Trophoblast cell (in vitro differentiated cells and primary cell): ENCODE results near the gene RDH13.
A peak's percentile ranks its signal among the peaks of the same experiment; 100 is the strongest.

ENCODE experiments used
- DNase-seq, 2 donors: peaks; one replicate each; pipeline ENCODE4 v3.0.0-alpha.2; 2016
- H2AFZ ChIP-seq: 2 replicates; pipeline ENCODE4 v1.6.1; 2013; ENCODE audit warnings: low read length, moderate library complexity, mild to moderate bottlenecking; ENCODE audit not compliant: insufficient read depth, poor library complexity
- H2AK5ac ChIP-seq: 2 replicates; pipeline ENCODE4 v1.6.1; 2013; ENCODE audit warnings: mild to moderate bottlenecking, low read length
- H2BK120ac ChIP-seq: 2 replicates; pipeline ENCODE4 v1.6.1; 2013; ENCODE audit warnings: low read length, mild to moderate bottlenecking, moderate library complexity; ENCODE audit not compliant: insufficient read depth, poor library complexity
- H2BK12ac ChIP-seq: 2 replicates; pipeline ENCODE4 v1.6.1; 2013; ENCODE audit warnings: mild to moderate bottlenecking, low read length, moderate library complexity
- H2BK5ac ChIP-seq: 2 replicates; pipeline ENCODE4 v1.6.1; 2013; ENCODE audit warnings: low read length, low read depth, moderate library complexity, mild to moderate bottlenecking; ENCODE audit not compliant: poor library complexity
- H3K14ac ChIP-seq: 2 replicates; pipeline ENCODE4 v1.6.1; 2013; ENCODE audit warnings: mild to moderate bottlenecking, low read length
- H3K18ac ChIP-seq: 2 replicates; pipeline ENCODE4 v1.6.1; 2013; ENCODE audit warnings: mild to moderate bottlenecking, low read length
- H3K23ac ChIP-seq: 2 replicates; pipeline ENCODE4 v1.6.1; 2013; ENCODE audit warnings: low read length
- H3K27ac ChIP-seq: 2 replicates; pipeline ENCODE4 v1.5.1; 2013; ENCODE audit warnings: low read depth, mild to moderate bottlenecking, inconsistent platforms, low read length, moderate library complexity
- H3K27me3 ChIP-seq: 2 replicates; pipeline ENCODE4 v1.6.1; 2013; ENCODE audit warnings: inconsistent platforms, mild to moderate bottlenecking, low read length, moderate library complexity; ENCODE audit not compliant: insufficient read depth
- H3K36me3 ChIP-seq, 2 experiments: 1 replicate in 1 of 2; 2 replicates in 1 of 2; pipeline ENCODE4 v1.6.1; 2013; ENCODE audit warnings: low read length in 2 of 2, mild to moderate bottlenecking in 2 of 2, moderate library complexity in 1 of 2; ENCODE audit not compliant: insufficient read depth in 2 of 2, control insufficient read depth in 1 of 2
- H3K4ac ChIP-seq: 2 replicates; pipeline ENCODE4 v1.6.1; 2013; ENCODE audit warnings: low read depth, mild to moderate bottlenecking, low read length, moderate library complexity
- H3K4me1 ChIP-seq, 2 experiments: 1 replicate in 1 of 2; 2 replicates in 1 of 2; pipeline ENCODE4 v1.6.1; 2013; ENCODE audit warnings: low read length in 2 of 2, mild to moderate bottlenecking in 2 of 2, moderate library complexity in 1 of 2; ENCODE audit not compliant: insufficient read depth in 2 of 2, control insufficient read depth in 1 of 2
- H3K4me2 ChIP-seq: 2 replicates; pipeline ENCODE4 v1.6.1; 2013; ENCODE audit warnings: inconsistent platforms, mild to moderate bottlenecking, low read length, moderate library complexity
- H3K4me3 ChIP-seq: 2 replicates; pipeline ENCODE4 v1.5.1; 2013; ENCODE audit warnings: mild to moderate bottlenecking, low read depth, low read length, inconsistent platforms
- H3K79me1 ChIP-seq: one replicate; pipeline ENCODE4 v1.6.1; 2013; ENCODE audit warnings: low read length
- H3K79me2 ChIP-seq: 2 replicates; pipeline ENCODE4 v1.6.1; 2013; ENCODE audit warnings: low read length, mild to moderate bottlenecking; ENCODE audit not compliant: control insufficient read depth, insufficient read depth, poor library complexity
- H3K9ac ChIP-seq: 2 replicates; pipeline ENCODE4 v1.6.1; 2013; ENCODE audit warnings: mild to moderate bottlenecking, low read length
- H3K9me3 ChIP-seq: 2 replicates; pipeline ENCODE4 v1.6.1; 2013; ENCODE audit warnings: low read depth, mild to moderate bottlenecking, control low read depth, inconsistent platforms, low read length; ENCODE audit not compliant: insufficient read depth
- H4K12ac ChIP-seq: 2 replicates; pipeline ENCODE4 v1.6.1; 2013; ENCODE audit warnings: low read depth, mild to moderate bottlenecking, low read length, moderate library complexity
- H4K8ac ChIP-seq: 2 replicates; pipeline ENCODE4 v1.6.1; 2013; ENCODE audit warnings: low read depth, mild to moderate bottlenecking, low read length, moderate library complexity
- H4K91ac ChIP-seq: one replicate; pipeline ENCODE4 v1.6.1; 2013; ENCODE audit warnings: low read depth, mild to moderate bottlenecking, low read length, moderate library complexity
- WGBS: extraction: QIAGEN DNeasy Blood & Tissue Kit; methylation state at CpG from one replicate; pipeline ENCODE4 v1.1.7; 2013; ENCODE audit warnings: missing lambda C conversion rate; ENCODE audit not compliant: insufficient read length, insufficient coverage; ENCODE audit errors: extremely low coverage; 5-methylcytosine and 5-hydroxymethylcytosine counted together

Gene RDH13

GRCh38 chr19:55081770-55082019 is 18.7 kb upstream of the RDH13 start:
- H3K14ac ChIP-seq = no peak overlapping the region
- no CpG with 5 or more reads among the region's 22 CpGs for WGBS

GRCh38 chr19:55080968-55081769 is 18.2 kb upstream of the RDH13 start:
- Histone ChIP-seq H3K9me3 (peaks cover 8% of the 10 kb centered on the region), H2AFZ (peak overlapping the region; percentile 42), H3K79me2 (peaks cover 5% of the 10 kb centered on the region), H3K27me3 (no peaks in the 10 kb centered on the region), H4K91ac (no peak overlapping the region), H3K14ac (peak overlapping the region; percentile 10), H2AK5ac (no peak overlapping the region), H3K4me1 (peaks cover 12 to 21% of the 10 kb centered on the region in 2 experiments), H3K4me3 (peak overlapping the region; percentile 61), H3K27ac (peak overlapping the region; percentile 15), H2BK120ac (no peak overlapping the region), H3K36me3 (peaks cover 22 to 37% of the 10 kb centered on the region in 2 experiments), H3K18ac (peak overlapping the region; percentile 4), H3K9ac (peak overlapping the region; percentile 30), H2BK12ac (peak overlapping the region; percentile 10), H3K4ac (no peak overlapping the region), H3K23ac (no peak overlapping the region), H4K8ac (no peak overlapping the region), H3K79me1 (peaks cover 11% of the 10 kb centered on the region), H4K12ac (peak overlapping the region; percentile 14), H3K4me2 (peak overlapping the region; percentile 85), H2BK5ac (no peak overlapping the region)
- no CpG with 5 or more reads among the region's 60 CpGs for WGBS
- peak; percentile 67 to 84 for DNase-seq

More at GRCh38 chr19:55081770-55082019, 18.7 kb upstream of the RDH13 start:
- Histone ChIP-seq H3K79me2 (no peaks in the 10 kb centered on the region), H3K23ac (no peak overlapping the region), H3K27ac (no peak overlapping the region), H2BK12ac (no peak overlapping the region), H3K9me3 (peaks cover 8% of the 10 kb centered on the region), H4K12ac (no peak overlapping the region), H3K4me3 (no peak overlapping the region), H3K9ac (no peak overlapping the region), H4K8ac (no peak overlapping the region), H3K36me3 (peaks cover 22 to 41% of the 10 kb centered on the region in 2 experiments), H2AFZ (no peak overlapping the region), H3K4me1 (peaks cover 8 to 16% of the 10 kb centered on the region in 2 experiments), H2BK120ac (no peak overlapping the region), H3K27me3 (no peaks in the 10 kb centered on the region), H3K4ac (no peak overlapping the region), H2AK5ac (no peak overlapping the region), H3K18ac (no peak overlapping the region), H3K4me2 (no peak overlapping the region), H2BK5ac (no peak overlapping the region), H4K91ac (no peak overlapping the region), H3K79me1 (peaks cover 7% of the 10 kb centered on the region)
- DNase-seq = no peak

GRCh38 chr19:55080121-55080967 is 17.4 kb upstream of the RDH13 start:
- no peak overlapping the region for H3K23ac ChIP-seq
- WGBS = no CpG with 5 or more reads among the region's 55 CpGs
- peak overlapping the region; percentile 8 for H2AFZ ChIP-seq
- peak overlapping the region; percentile 30 for H3K9ac ChIP-seq
- no peaks in the 10 kb centered on the region for H3K27me3 ChIP-seq
- peak overlapping the region; percentile 65 for H3K4me3 ChIP-seq
- peak overlapping the region; percentile 38 for H3K18ac ChIP-seq
- no peak overlapping the region for H3K4ac ChIP-seq
- peak overlapping the region; percentile 29 for H4K91ac ChIP-seq
- H3K9me3 ChIP-seq = peaks cover 8% of the 10 kb centered on the region
- peaks cover 16 to 31% of the 10 kb centered on the region in 2 experiments for H3K36me3 ChIP-seq
- H3K14ac ChIP-seq = peak overlapping the region; percentile 85
- peak overlapping the region; percentile 9 for H2AK5ac ChIP-seq
- peaks cover 16 to 24% of the 10 kb centered on the region in 2 experiments for H3K4me1 ChIP-seq
- peak overlapping the region; percentile 12 for H2BK120ac ChIP-seq
- peak overlapping the region; percentile 85 for H3K4me2 ChIP-seq
- H2BK12ac ChIP-seq = peak overlapping the region; percentile 10
- DNase-seq = peak; percentile 54 to 74
- peaks cover 17% of the 10 kb centered on the region for H3K79me1 ChIP-seq
- H4K8ac ChIP-seq = peak overlapping the region; percentile 71
- peak overlapping the region; percentile 24 for H2BK5ac ChIP-seq
- H4K12ac ChIP-seq = peak overlapping the region; percentile 14
- H3K27ac ChIP-seq = peak overlapping the region; percentile 15
- H3K79me2 ChIP-seq = peaks cover 7% of the 10 kb centered on the region

GRCh38 chr19:55079400-55080038 is 16.6 kb upstream of the RDH13 start:
- Histone ChIP-seq H3K79me2 (peaks cover 9% of the 10 kb centered on the region), H3K27me3 (no peaks in the 10 kb centered on the region), H4K91ac (no peak overlapping the region), H4K8ac (no peak overlapping the region), H3K27ac (no peak overlapping the region), H3K4me2 (peak overlapping the region; percentile 49), H3K9me3 (peaks cover 8% of the 10 kb centered on the region), H2BK12ac (no peak overlapping the region), H3K9ac (no peak overlapping the region), H2BK120ac (no peak overlapping the region), H2AK5ac (no peak overlapping the region), H4K12ac (no peak overlapping the region), H3K79me1 (peaks cover 19% of the 10 kb centered on the region), H3K4ac (no peak overlapping the region), H3K4me3 (no peak overlapping the region), H2BK5ac (no peak overlapping the region), H3K23ac (no peak overlapping the region), H3K14ac (no peak overlapping the region), H3K4me1 (peaks cover 16 to 26% of the 10 kb centered on the region in 2 experiments), H3K18ac (no peak overlapping the region), H2AFZ (no peak overlapping the region), H3K36me3 (peaks cover 13 to 28% of the 10 kb centered on the region in 2 experiments)
- DNase-seq = peak in 1 of 2 donors; percentile 32
- WGBS = no CpG with 5 or more reads among the region's 19 CpGs
